ENCODE results near the gene DHDH. TPM values are rescaled to one million over a fixed set of nuclear protein-coding genes. Genes with fewer than 3 reads are reported as not detected.

Gene DHDH
- total RNA-seq, 2 donors from 2014 or later = not detected

DNA sequence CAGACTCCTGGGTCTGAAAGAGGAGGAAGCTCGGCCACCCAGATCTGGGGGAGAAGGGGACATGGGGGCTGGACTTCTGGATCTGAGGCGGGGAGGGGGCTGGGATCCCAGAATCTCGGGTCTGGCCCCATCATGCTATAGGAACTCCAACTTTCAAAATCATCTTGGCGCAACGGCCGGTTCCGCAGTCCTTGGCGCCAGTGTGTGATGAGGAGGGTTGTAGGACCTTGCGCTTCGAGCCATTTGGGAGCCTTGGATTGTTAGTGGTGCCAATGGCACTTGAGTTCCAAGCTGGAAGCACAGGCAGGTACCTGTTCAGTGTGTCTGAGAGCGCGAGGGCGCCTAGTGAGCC, 60.5 kb downstream of the DHDH start:
- H3K36me3 ChIP-seq = peaks cover 1% of the 10 kb centered on the region
- peak overlapping the region; percentile 75 for H3K4me3 ChIP-seq
- peaks cover 0 to 40% of the 10 kb centered on the region in 2 donors for H3K4me1 ChIP-seq

More for the DNA sequence above, 60.5 kb downstream of the DHDH start:
- no peaks in the 10 kb centered on the region for H3K9me3 ChIP-seq
- peak overlapping the region; percentile 91 to 95 for H3K27ac ChIP-seq
- DNase-seq (ENCODE audit: low spot score) = no peak
- H3K27me3 ChIP-seq = no peaks in the 10 kb centered on the region
- TF ChIP-seq, protein P1, sequence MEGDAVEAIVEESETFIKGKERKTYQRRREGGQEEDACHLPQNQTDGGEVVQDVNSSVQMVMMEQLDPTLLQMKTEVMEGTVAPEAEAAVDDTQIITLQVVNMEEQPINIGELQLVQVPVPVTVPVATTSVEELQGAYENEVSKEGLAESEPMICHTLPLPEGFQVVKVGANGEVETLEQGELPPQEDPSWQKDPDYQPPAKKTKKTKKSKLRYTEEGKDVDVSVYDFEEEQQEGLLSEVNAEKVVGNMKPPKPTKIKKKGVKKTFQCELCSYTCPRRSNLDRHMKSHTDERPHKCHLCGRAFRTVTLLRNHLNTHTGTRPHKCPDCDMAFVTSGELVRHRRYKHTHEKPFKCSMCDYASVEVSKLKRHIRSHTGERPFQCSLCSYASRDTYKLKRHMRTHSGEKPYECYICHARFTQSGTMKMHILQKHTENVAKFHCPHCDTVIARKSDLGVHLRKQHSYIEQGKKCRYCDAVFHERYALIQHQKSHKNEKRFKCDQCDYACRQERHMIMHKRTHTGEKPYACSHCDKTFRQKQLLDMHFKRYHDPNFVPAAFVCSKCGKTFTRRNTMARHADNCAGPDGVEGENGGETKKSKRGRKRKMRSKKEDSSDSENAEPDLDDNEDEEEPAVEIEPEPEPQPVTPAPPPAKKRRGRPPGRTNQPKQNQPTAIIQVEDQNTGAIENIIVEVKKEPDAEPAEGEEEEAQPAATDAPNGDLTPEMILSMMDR (IDR thresholded peaks at IDR 0.05) = no peak

Other genes with a start within 250 kb of the DHDH start
- not detected for gene FUT2, start 237.7 kb upstream of the DHDH start, total RNA-seq
- 1 to 10 TPM in 1 of 2 donors, under 1 TPM in 1; 0.70 to 2.4 TPM for gene MAMSTR, start 214.0 kb upstream of the DHDH start, total RNA-seq
- 10 to 100 TPM; 13.6 to 22.9 TPM for gene RASIP1, start 193.1 kb upstream of the DHDH start, total RNA-seq
- gene IZUMO1, start 186.8 kb upstream of the DHDH start, total RNA-seq = not detected
- 1 to 10 TPM; 3.1 to 3.3 TPM for gene FUT1, start 181.1 kb upstream of the DHDH start, total RNA-seq
- gene FGF21, start 178.2 kb upstream of the DHDH start, total RNA-seq = not detected
- 10 to 100 TPM; 32.3 to 37.5 TPM for gene BCAT2, start 122.7 kb upstream of the DHDH start, total RNA-seq
- gene HSD17B14, start 97.2 kb upstream of the DHDH start, total RNA-seq = 1 to 10 TPM; 3.7 to 6.3 TPM
- 10 to 100 TPM; 22.4 to 25.1 TPM for gene PLEKHA4, start 65.1 kb upstream of the DHDH start, total RNA-seq
- 10 to 100 TPM; 55.0 to 97.6 TPM for gene PPP1R15A, start 61.3 kb upstream of the DHDH start, total RNA-seq
- gene TULP2, start 35.0 kb upstream of the DHDH start, total RNA-seq = not detected
- 100 to 1,000 TPM; 347 to 411 TPM for gene NUCB1, start 33.4 kb upstream of the DHDH start, total RNA-seq
- 10 to 100 TPM; 10.7 to 21.2 TPM for gene BAX, start 21.2 kb downstream of the DHDH start, total RNA-seq
- 1,000 to 10,000 TPM; 1,493 to 3,053 TPM for gene FTL, start 31.6 kb downstream of the DHDH start, total RNA-seq
- 10 to 100 TPM; 72.1 to 88.1 TPM for gene GYS1, start 59.6 kb downstream of the DHDH start, total RNA-seq
- gene RUVBL2, start 60.2 kb downstream of the DHDH start, total RNA-seq = 10 to 100 TPM; 49.1 to 87.7 TPM
- not detected for gene LHB, start 83.4 kb downstream of the DHDH start, total RNA-seq
- gene CGB3, start 90.6 kb downstream of the DHDH start, total RNA-seq = not detected
- not detected for gene CGB2, start 98.2 kb downstream of the DHDH start, total RNA-seq
- not detected for gene CGB1, start 103.2 kb downstream of the DHDH start, total RNA-seq
- not detected for gene CGB5, start 110.1 kb downstream of the DHDH start, total RNA-seq
- not detected for gene CGB8, start 115.4 kb downstream of the DHDH start, total RNA-seq
- gene CGB7, start 124.0 kb downstream of the DHDH start, total RNA-seq = not detected
- gene NTF4, start 131.1 kb downstream of the DHDH start, total RNA-seq = not detected
- 1 to 10 TPM in 1 of 2 donors, under 1 TPM in 1; 0.35 to 3.2 TPM for gene KCNA7, start 139.0 kb downstream of the DHDH start, total RNA-seq
- gene SNRNP70, start 151.8 kb downstream of the DHDH start, total RNA-seq = 10 to 100 TPM; 62.7 to 89.4 TPM
- gene LIN7B, start 180.7 kb downstream of the DHDH start, total RNA-seq = 10 to 100 TPM; 31.5 to 35.0 TPM
- gene C19orf73, start 185.4 kb downstream of the DHDH start, total RNA-seq = 1 to 10 TPM; 3.1 to 5.9 TPM
- gene PPFIA3, start 185.8 kb downstream of the DHDH start, total RNA-seq = 1 to 10 TPM; 5.0 to 6.8 TPM
- 1,000 to 10,000 TPM in 1 of 2 donors, 100 to 1,000 TPM in 1; 558 to 1,164 TPM for gene HRC, start 221.7 kb downstream of the DHDH start, total RNA-seq
- 10 to 100 TPM; 20.6 to 22.8 TPM for gene TRPM4, start 224.1 kb downstream of the DHDH start, total RNA-seq

Data from right atrium auricular region (tissue), 2 donors.